Measurements from ENCODE around the gene ADIG.

DNA sequence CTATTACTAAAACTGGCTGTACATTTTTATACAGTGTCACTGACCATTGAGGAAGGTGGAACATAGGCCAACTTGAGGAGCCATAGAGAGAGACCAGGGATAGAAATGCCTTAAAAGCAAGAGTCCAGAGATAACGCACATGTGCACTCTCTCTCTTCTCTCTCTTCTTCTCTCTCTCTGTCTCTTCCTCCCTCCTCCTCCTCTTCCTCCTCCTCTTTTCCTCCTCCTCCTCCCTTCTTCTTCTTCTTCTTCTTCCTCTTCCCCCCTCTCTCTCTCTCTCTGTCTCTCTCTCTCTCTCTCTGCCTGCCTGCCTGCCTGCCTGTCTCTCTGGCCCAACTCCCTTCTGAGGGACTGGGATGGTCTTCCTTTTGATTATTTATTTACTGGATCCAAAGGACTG is 16.3 kb upstream of the ADIG start:
- TF ChIP-seq, protein P1, sequence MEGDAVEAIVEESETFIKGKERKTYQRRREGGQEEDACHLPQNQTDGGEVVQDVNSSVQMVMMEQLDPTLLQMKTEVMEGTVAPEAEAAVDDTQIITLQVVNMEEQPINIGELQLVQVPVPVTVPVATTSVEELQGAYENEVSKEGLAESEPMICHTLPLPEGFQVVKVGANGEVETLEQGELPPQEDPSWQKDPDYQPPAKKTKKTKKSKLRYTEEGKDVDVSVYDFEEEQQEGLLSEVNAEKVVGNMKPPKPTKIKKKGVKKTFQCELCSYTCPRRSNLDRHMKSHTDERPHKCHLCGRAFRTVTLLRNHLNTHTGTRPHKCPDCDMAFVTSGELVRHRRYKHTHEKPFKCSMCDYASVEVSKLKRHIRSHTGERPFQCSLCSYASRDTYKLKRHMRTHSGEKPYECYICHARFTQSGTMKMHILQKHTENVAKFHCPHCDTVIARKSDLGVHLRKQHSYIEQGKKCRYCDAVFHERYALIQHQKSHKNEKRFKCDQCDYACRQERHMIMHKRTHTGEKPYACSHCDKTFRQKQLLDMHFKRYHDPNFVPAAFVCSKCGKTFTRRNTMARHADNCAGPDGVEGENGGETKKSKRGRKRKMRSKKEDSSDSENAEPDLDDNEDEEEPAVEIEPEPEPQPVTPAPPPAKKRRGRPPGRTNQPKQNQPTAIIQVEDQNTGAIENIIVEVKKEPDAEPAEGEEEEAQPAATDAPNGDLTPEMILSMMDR (IDR thresholded peaks at IDR 0.05): no peak
- TF ChIP-seq POLR2A (IDR thresholded peaks at IDR 0.05): no peak
